Measurements from ENCODE around the gene SLC9A8. TPM values are rescaled to one million over a fixed set of nuclear protein-coding genes. Genes with fewer than 3 reads are reported as not detected.
"Not testable (repeated sequence)": the region's sequence is repeated elsewhere in the genome, so short reads cannot be mapped to it uniquely, and the experiment has no call there.

Gene SLC9A8
- polyA plus RNA-seq, 10 donors, result 3.9 to 7.1 (median 5.2) TPM

GRCh38 chr20:49850463-49851230 lies 38.0 kb downstream of the SLC9A8 start:
- DNase-seq, result no peak

GRCh38 chr20:49851231-49851705 lies 38.6 kb downstream of the SLC9A8 start:
- no peak for DNase-seq

DNA sequence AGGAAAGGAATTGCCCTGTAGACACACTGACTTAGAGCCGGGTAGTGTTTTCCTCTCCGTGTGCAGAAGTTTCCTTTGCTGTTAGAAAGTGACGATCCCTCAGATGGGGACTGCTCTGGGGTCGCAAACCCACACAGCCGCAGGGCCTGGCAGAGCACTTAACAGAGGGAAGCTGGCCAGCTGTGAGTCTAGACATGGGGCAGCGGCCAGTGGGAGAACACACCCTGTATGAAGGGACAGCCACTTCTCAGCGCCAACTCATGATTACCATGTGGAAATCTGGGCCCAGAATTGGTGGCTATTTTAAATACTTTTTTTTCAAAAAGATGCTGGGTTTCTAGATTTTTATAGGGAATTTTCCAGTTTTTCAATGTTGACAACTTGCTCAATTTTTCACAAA lies 39.4 kb downstream of the SLC9A8 start:
- DNase-seq, result peak in 1 of 3 donors; percentile 22

GRCh38 chr20:49852522-49853080 lies 40.0 kb downstream of the SLC9A8 start:
- no peak for DNase-seq

GRCh38 chr20:49853640-49854039 lies 41.0 kb downstream of the SLC9A8 start:
- DNase-seq, result peak in 1 of 3 donors; percentile 11

DNA sequence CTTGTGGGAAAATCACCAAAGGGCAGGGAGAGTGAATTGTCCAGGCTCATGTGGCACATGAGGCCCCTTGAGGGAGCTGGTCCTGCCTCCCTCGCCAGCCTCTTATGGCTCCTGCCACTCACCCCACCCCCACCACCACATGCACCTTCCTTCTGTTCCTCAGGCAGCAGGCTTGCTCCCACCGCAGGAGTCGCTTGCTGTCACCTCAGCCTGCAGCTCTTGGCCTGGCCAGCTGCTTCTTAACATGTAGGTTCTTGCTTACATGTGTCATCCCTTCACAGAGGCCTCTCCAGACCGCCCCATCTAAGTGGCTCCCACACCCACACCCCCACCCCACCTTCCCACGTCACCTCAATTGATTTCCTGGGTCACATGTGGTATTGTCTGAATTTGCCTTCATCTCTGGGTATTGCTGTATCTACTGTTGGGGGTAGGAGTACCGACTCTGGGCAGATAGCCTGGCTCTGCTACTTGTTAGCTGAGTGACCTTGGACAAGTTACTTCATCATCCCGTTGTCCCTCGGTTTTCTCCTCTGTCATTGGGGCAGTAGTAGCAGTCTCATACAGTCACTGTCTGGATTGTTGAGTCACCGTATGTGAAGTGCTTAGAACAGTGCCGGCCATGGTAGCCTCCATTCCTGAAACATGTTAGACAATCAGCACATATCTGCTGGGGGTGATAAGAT lies 41.7 kb downstream of the SLC9A8 start:
- no peak for DNase-seq

DNA sequence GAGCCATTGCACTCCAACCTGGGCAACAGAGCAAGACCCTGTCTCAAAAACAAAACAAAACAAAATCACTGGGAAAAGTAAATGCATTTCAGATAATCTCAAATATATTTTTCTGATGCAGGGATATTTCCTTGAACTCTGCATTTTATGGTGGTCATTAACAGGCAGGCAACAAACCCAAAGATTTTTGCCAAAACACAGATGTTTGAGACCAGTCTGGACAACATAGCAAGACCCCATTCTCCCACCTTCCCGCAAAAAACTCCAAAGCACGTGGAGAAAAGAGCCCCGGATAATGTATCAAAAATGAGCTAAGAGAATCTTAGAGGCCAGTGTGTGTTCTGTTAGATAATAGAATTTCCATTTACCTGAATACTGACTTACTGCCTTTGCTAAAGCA lies 44.3 kb downstream of the SLC9A8 start:
- DNase-seq, result no peak

GRCh38 chr20:49858076-49858585 lies 45.5 kb downstream of the SLC9A8 start:
- no peak for DNase-seq

DNA sequence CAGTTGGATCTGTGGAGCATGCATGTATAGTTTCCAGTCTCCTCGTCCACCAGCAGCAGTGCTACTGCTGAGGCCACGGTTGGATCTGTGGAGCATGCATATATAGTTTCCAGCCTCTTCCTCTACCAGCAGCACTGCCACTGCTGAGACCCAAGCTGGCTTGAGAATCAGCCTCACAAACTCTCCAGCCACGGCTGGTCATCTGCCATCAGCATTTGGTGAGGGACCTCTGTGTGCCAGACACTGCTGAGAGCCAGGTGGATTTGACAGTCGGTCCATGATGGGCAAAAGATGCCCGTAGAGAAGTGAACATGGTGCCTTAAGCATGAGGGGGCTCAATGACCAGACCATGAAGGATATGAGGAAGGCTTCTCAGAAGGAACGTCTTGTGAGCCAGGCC lies 46.4 kb downstream of the SLC9A8 start:
- no peak for DNase-seq

DNA sequence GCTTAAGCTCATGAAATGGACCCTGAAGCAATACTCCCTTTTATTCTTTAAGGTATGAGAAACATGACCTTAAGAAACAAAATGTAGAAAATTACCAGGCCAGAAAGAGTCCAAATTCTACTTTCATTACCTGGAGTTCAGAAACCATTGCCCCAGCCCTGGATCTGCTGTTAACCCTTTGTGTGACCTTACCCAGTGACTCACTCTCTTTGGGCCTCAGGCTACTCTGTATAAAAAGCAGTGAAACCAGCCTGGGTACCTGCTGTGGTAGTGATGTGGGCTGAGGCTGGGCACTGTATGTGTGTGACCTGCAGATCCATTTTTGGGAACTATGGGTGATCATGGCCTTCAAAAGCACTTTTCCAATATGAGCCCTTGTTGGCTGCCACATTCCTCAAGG lies 47.2 kb downstream of the SLC9A8 start:
- no peak for DNase-seq

GRCh38 chr20:49861232-49861631 lies 48.6 kb downstream of the SLC9A8 start:
- not testable (repeated sequence) for DNase-seq

DNA sequence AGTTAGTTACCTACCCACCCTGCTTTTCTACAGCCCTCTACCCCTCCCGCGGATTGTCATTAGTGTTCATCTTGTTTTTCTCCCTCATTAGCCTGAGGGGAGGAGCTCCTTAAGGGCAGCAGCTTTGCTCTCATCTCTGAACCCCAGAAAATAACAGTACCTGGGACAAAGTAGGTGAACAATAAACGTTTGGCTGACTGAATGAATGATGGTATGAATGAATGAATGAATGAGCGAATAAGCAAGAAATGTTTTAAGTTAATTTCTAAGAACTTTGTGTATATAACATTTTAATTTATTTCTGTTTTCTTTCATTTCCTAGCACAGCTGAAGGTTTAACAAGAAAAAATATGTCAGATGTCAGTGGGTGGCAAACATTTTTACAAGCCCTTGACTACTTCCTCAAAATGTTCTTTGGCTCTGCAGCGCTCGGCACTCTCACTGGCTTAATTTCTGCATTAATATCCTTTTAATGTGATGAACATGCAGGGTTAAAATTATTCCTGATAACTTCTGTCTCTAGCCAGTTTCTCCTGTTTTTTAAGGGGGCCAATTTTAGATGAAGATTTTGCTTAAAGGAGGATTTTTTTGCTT lies 50.1 kb downstream of the SLC9A8 start:
- DNase-seq, result no peak

GRCh38 chr20:49863666-49864065 lies 51.0 kb downstream of the SLC9A8 start:
- DNase-seq, result no peak

- no peak for DNase-seq
These were observed 52.9 kb downstream of the SLC9A8 start for GRCh38 chr20:49865559-49865958.

DNA sequence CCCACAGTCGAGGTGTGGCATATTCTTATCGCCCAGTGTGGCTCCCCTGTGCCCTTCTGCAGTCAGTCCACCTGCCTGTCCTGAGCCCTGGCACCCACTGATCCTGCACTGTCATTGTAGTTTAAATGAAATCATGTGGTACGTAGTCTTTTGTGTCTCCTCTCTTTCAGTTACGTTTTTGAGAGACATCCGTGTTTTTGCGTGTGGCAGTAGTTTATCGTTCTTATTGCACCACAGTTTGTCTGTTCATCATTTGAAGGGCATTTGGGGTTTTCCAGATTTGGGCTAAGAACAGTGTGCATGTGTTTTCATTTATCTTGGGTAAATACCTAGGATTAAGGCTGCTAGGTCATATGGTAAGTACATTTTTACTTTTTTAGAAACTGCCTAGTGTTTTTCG lies 53.4 kb downstream of the SLC9A8 start:
- peak in 1 of 3 donors; percentile 44 for DNase-seq

- no peak for DNase-seq
These were observed 55.0 kb downstream of the SLC9A8 start for GRCh38 chr20:49867453-49868215.

DNA sequence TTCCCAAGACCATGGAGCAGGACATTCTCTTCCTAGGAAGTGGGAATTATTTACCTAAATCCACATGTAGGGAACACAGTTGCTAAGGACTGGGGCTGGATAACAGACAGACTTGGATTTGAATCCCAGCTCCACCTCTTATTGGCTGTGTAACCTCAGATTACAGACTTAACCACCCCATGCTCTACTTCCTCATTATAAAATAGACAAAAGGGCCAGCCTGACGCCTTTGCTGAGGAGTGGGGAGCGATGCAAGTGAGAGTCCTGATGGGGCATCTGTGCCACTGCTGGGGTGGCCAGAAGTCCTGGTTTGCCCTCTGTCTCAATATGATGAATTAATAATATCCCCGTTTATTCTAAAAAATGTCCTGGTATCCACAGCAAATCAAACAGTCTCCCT lies 55.9 kb downstream of the SLC9A8 start:
- no peak for DNase-seq

GRCh38 chr20:49868964-49869363 lies 56.3 kb downstream of the SLC9A8 start:
- no peak for DNase-seq

- DNase-seq, result no peak
These were observed 57.6 kb downstream of the SLC9A8 start for GRCh38 chr20:49870261-49870660.

GRCh38 chr20:49871391-49871948 lies 58.8 kb downstream of the SLC9A8 start:
- no peak for DNase-seq

DNA sequence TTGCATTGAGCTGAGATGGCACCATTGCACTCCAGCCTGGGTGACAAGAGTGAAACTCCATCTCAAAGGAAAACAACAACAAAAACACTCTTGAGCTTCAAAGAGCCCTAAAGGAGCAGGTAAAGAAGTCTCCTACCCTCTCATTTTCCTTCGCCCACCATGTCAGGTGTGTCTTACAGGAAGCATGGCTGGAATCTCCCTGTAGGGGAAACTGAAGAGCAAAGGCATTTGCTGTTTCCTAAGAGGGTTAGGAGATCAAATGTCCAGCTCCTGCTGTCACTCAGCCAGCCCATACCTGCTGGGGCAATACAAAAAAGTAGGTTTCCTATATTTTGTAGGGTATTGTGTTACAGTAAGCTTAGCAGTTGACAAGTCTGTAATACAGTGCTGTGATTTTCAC lies 59.4 kb downstream of the SLC9A8 start:
- DNase-seq, result no peak

Measured in muscle of back (tissue), 11 donors.